NCI-H2196 (cell line): ENCODE data around the gene FIZ1.
"Not testable (repeated sequence)": the region's sequence is repeated elsewhere in the genome, so short reads cannot be mapped to it uniquely, and the experiment has no call there.

Experiments used
- DNase-seq: peaks from one replicate; lab custom pipeline; 2025; ENCODE audit not compliant: unreplicated experiment; lab: John Stamatoyannopoulos, UW

Gene FIZ1

GRCh38 chr19:55578761-55579747 is 20.3 kb downstream of the FIZ1 start:
- no peak for DNase-seq

- no peak for DNase-seq
Observed at GRCh38 chr19:55578031-55578760, 21.1 kb downstream of the FIZ1 start.

GRCh38 chr19:55576746-55577145 is 22.6 kb downstream of the FIZ1 start:
- DNase-seq = no peak

- not testable (repeated sequence) for DNase-seq
Observed at GRCh38 chr19:55573929-55574328, 25.4 kb downstream of the FIZ1 start.

GRCh38 chr19:55569477-55569876 is 29.8 kb downstream of the FIZ1 start:
- not testable (repeated sequence) for DNase-seq

DNA sequence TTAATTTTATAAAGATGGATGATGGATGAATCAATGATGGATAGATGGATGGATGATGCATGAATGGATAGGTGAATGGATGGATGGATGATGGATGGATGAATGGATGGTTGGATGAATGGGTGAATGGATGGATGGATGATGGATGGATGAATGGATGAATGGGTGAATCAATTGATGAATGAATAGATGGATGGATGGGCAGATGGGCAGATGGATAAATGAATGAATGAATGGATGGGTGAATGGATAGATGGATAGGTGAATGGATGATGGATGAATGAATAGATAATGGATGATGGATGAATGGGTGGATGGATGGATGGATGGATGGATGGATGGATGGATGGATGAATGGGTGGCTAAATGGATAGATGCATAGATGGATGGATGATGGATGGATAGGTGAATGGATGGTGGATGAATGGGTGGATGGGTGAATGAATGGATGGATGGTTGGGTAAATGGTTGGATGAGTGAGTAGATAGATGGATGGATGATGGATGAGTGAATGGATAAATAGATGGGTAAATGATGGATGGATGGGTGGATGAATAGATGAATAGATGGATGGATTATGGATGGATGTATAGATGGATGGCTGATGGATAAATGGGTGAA is 31.5 kb downstream of the FIZ1 start:
- DNase-seq = no peak

DNA sequence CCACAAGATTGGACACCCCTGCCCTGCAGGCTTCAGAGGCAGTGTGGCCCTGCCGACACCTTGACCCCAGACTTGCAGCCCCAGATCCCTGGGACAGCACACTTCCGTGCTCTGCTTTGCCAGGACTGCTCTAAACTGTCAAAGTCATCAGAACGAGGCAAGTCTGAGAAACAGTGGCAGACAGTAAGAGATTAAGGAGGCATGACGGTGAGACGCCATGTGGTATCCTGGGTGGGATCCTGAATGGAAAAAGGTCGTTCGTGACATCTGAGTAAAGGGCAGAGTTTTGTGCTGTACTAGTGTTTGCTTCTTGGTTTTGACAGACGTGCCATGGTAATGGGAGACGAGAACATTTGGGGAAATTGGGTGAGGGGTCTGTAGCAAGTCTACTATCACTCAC is 32.5 kb downstream of the FIZ1 start:
- no peak for DNase-seq

DNA sequence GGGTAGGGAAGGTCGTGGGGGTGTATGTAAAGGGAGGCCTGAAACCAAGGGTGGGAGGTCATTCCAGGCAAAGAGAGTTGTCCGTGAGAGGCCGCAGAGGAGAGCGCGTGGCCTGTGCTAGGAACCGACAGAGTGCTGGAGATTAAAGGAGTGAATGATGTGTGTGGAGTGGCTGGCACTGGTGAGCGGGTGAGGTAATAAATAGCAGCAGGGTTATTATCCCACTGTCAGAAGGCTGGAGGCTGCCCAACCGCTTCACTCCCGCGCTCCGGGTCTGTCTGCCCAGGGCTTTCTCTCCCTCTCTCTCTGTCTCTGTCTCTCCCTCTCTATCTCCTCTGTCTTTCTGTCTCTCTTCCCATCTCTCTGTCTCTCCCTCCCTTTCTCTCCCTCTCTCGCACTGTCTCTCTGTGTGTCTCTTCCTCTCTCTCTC is 36.0 kb downstream of the FIZ1 start:
- peak; percentile 25 for DNase-seq

DNA sequence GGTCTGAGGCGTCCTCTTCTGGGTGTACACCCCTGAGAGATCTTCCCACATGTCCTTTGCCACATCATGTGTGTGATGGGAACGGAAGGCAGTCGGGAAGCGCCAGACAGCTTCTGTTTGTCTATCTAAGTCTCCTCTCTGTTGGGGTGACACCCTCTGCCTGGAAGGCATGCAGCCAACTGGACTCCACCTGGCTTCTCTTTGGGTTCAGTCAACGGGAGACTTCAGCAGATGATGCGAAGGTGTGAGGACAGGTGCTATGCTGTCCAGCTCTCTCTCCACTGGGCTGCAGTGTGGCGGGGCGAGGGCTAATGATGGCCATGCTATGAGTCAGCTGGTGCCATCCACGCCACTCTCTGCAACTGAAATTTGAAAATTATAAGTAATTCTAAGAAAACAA is 39.6 kb downstream of the FIZ1 start:
- DNase-seq = no peak

GRCh38 chr19:55554741-55555152 is 44.6 kb downstream of the FIZ1 start:
- peak; percentile 50 for DNase-seq

GRCh38 chr19:55554302-55554701 is 45.0 kb downstream of the FIZ1 start:
- no peak for DNase-seq

GRCh38 chr19:55553217-55554182 is 45.8 kb downstream of the FIZ1 start:
- no peak for DNase-seq

- DNase-seq = no peak
Observed at GRCh38 chr19:55552620-55553019, 46.7 kb downstream of the FIZ1 start.

- DNase-seq = no peak
Observed at GRCh38 chr19:55552206-55552605, 47.1 kb downstream of the FIZ1 start.

DNA sequence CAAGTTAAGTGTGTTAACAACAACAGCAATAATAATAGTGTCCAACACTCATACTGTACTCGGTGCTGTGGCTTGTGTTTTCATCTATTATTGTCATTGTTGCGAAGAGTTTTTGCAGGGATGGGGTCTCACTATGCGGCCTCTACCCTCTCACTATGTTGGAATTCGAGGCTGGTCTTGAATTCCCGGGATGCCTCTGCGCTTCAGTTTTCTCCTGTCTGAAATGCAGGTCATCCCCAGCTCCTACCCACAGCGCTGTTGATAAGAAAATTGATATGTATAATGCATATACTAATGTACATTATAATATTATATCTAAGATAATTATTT is 49.0 kb downstream of the FIZ1 start:
- no peak for DNase-seq

DNA sequence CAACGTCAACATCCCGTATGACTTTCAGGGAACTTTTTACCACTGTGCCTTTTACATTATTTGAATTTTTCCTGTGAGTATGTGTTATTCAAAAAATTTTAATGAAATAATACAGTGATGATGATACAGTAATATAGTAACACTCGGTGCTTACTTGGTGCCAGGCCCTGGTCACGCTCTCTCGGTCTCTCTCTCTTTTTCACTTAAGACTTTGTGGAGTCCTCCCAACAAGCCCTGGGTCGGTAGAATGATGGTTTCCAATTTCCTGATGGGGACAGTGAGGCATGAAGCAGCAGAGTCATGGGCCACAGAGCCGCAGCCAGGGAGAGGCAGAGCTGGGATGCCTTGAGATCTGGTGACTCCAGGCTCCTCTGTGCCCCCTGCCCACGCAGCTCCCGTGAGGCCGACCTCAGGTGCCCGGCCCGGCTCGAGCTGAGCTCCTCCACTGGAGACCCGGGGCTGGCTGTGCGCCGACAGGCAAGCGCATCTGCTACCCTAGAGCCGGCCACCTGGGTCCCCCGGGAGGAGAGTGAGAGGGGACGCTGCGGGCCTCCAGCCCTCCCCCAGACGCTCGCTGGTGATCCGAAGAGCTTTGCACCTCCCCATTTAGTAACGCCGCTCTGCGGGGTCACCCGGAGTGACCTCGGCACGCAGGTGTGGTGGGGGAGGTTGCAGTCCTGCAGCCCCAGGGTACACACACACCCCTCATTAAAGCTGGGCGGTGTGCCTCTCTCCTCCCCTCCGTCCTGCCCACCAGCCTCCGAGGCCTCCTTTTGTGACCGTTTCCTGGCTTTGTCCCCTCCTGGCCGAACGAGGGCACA is 49.6 kb downstream of the FIZ1 start:
- DNase-seq = no peak

DNA sequence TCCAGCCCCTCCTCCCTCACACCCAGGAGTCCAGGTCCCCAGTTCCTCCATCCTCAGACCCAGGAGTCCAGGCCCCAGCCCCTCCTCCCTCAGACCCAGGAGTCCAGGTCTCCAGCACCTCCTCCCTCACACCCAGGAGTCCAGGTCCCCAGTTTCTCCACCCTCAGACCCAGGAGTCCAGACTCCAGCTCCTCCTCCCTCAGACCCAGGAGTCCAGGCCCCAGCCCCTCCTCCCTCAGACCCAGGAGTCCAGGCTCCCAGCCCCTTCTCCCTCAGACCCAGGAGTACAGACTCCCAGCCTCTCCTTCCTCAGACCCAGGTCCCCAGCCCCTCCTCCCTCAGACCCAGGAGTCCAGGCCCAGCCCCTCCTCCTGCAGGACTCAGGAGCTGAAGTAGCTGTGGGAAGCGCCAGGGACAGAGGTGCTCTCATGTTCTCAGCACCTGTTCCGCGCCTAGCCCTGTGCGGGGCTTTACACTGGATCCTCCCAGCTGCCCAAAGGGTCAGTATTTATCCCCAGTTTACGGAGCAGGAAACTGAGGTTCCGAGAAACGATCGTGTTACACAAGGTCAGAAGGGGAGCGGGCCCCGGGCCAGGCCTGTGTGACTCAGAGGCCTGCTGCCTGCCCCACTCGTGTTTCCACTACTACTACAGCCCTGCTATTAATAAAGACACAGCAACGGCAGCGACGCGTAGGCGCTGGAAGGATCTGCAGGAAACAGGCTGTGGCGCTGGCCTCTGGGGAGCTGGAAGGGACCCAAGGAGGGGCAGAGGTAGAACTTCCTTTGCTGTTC is 52.3 kb downstream of the FIZ1 start:
- DNase-seq = peak; percentile 19

DNA sequence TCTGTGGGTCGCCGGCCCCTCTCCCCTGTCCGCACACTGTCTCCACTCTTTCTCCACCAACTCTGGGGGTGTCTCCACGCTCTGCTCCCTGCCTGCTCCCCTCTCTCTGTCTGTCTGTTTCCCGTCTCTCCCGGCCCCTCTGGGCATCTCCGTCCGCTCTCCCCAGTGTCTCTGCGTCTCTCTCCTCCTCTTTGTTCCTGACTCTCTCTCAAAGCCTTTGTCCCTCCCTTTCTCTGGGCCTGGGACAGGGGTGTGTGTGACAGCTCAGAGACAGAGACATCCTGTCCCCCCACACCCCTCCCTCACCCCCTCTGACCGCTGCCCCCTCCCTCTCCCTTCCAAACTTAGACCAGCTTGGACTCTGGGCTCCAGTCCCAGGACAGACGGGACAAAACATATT is 53.3 kb downstream of the FIZ1 start:
- DNase-seq = no peak

- no peak for DNase-seq
Observed at GRCh38 chr19:55545443-55545842, 53.9 kb downstream of the FIZ1 start, which contains the start of gene SBK3. TSS of gene SBK3 (minus strand) at chr19:55545543. CDS start at chr19:55545543, 0 bp downstream.
